HL-60 (cell line): ENCODE data around the gene DACT2.

Experiments
- DNase-seq, 2 experiments: peaks; one replicate each; pipeline ENCODE4 v3.0.0-alpha.2; 2010 to 2020; ENCODE audit warnings: low read depth in 1 of 2, low spot score in 1 of 2
- H3K27ac ChIP-seq: fragments of 250-450 bp; sonication (Bioruptor Pico); replicated peaks from 2 replicates; pipeline ENCODE4 v1.5.1; 2020; ENCODE audit warnings: mild to moderate bottlenecking, moderate library complexity
- H3K27me3 ChIP-seq: fragments of 250-450 bp; sonication (Bioruptor Pico); 2 replicates; pipeline ENCODE4 v1.5.1; 2021; ENCODE audit warnings: mild to moderate bottlenecking, moderate library complexity; ENCODE audit not compliant: insufficient read depth, poor library complexity, severe bottlenecking
- H3K4me3 ChIP-seq: replicated peaks from 2 replicates; pipeline ENCODE4 v1.5.1; 2011; ENCODE audit warnings: mild to moderate bottlenecking, control low read depth, low read length; ENCODE audit not compliant: insufficient read depth
- GABPA ChIP-seq: IDR thresholded peaks from 2 replicates; pipeline ENCODE4 v1.6.1; 2012; ENCODE audit warnings: low read depth
- POLR2AphosphoS5 ChIP-seq: IDR thresholded peaks from 2 replicates; pipeline ENCODE4 v1.6.1; 2012; ENCODE audit warnings: low read depth
- SPI1 ChIP-seq: IDR thresholded peaks from 2 replicates; pipeline ENCODE4 v1.6.1; 2012; ENCODE audit warnings: low read depth, mild to moderate bottlenecking, borderline replicate concordance
- TF ChIP-seq, protein P1 (sequence below): IDR thresholded peaks from one replicate; pipeline ENCODE4 v1.5.1; 2011; ENCODE audit warnings: low read length, control low read depth, inconsistent platforms; ENCODE audit not compliant: insufficient read depth
- TF ChIP-seq, protein P2 (sequence below): IDR thresholded peaks from 2 replicates; pipeline ENCODE4 v1.6.1; 2012; ENCODE audit warnings: low read depth; ENCODE audit not compliant: insufficient replicate concordance

The DACT2 gene

GRCh38 chr6:168258795-168259194 is 60.8 kb downstream of the DACT2 start:
- DNase-seq, result no peak
- no peak overlapping the region for H3K4me3 ChIP-seq
- H3K27me3 ChIP-seq, result no peaks in the 10 kb centered on the region
- H3K27ac ChIP-seq, result no peak overlapping the region
- TF ChIP-seq SPI1 (no peak), GABPA (no peak), POLR2AphosphoS5 (no peak)
- TF ChIP-seq, protein P1, sequence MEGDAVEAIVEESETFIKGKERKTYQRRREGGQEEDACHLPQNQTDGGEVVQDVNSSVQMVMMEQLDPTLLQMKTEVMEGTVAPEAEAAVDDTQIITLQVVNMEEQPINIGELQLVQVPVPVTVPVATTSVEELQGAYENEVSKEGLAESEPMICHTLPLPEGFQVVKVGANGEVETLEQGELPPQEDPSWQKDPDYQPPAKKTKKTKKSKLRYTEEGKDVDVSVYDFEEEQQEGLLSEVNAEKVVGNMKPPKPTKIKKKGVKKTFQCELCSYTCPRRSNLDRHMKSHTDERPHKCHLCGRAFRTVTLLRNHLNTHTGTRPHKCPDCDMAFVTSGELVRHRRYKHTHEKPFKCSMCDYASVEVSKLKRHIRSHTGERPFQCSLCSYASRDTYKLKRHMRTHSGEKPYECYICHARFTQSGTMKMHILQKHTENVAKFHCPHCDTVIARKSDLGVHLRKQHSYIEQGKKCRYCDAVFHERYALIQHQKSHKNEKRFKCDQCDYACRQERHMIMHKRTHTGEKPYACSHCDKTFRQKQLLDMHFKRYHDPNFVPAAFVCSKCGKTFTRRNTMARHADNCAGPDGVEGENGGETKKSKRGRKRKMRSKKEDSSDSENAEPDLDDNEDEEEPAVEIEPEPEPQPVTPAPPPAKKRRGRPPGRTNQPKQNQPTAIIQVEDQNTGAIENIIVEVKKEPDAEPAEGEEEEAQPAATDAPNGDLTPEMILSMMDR, result no peak
- TF ChIP-seq, protein P2, sequence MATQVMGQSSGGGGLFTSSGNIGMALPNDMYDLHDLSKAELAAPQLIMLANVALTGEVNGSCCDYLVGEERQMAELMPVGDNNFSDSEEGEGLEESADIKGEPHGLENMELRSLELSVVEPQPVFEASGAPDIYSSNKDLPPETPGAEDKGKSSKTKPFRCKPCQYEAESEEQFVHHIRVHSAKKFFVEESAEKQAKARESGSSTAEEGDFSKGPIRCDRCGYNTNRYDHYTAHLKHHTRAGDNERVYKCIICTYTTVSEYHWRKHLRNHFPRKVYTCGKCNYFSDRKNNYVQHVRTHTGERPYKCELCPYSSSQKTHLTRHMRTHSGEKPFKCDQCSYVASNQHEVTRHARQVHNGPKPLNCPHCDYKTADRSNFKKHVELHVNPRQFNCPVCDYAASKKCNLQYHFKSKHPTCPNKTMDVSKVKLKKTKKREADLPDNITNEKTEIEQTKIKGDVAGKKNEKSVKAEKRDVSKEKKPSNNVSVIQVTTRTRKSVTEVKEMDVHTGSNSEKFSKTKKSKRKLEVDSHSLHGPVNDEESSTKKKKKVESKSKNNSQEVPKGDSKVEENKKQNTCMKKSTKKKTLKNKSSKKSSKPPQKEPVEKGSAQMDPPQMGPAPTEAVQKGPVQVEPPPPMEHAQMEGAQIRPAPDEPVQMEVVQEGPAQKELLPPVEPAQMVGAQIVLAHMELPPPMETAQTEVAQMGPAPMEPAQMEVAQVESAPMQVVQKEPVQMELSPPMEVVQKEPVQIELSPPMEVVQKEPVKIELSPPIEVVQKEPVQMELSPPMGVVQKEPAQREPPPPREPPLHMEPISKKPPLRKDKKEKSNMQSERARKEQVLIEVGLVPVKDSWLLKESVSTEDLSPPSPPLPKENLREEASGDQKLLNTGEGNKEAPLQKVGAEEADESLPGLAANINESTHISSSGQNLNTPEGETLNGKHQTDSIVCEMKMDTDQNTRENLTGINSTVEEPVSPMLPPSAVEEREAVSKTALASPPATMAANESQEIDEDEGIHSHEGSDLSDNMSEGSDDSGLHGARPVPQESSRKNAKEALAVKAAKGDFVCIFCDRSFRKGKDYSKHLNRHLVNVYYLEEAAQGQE, result no peak

DNA sequence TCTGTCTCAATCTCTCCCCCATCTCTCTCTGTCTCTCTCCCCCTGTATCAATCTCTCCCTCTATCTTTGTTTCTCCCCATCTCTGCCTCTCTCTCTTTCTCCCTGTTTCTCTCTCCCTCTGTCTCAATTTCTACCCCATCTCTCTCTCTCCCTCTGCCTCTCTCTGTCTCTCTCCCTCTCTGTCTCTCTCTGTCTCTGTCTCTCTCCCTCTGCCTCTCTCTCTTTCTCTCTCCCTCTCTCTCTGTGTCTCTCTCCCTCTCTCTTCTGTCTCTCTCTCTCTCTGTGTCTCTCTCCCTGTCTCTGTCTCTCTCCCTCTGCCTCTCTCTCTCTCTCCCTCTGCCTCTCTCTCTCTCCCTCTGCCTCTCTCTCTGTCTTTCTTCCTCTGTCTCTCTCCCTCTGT is 62.6 kb downstream of the DACT2 start:
- no peak for DNase-seq
- H3K4me3 ChIP-seq, result no peak overlapping the region
- TF ChIP-seq SPI1 (no peak), GABPA (no peak), POLR2AphosphoS5 (no peak)
- TF ChIP-seq, protein P1, result no peak
- TF ChIP-seq, protein P2, result no peak

More for the DNA sequence above, 62.6 kb downstream of the DACT2 start:
- Histone ChIP-seq H3K27ac (no peak overlapping the region), H3K27me3 (no peaks in the 10 kb centered on the region)
